HEK293 (cell line): Measurements from ENCODE around the gene CTSD.

ENCODE experiments used
- CTCF ChIA-PET: fragments of 350-600 bp; formaldehyde crosslinking; extraction: SDS; loops from one replicate; lab custom pipeline; 2021; ENCODE audit warnings: antibody characterized with exemption; lab: Yijun Ruan, JAX
- POLR2A ChIA-PET: fragments of 300-600 bp; formaldehyde crosslinking; extraction: SDS; loops from one replicate; lab custom pipeline; 2020; ENCODE audit warnings: antibody characterized with exemption, inconsistent platforms; lab: Yijun Ruan, JAX
- H3K27ac ChIP-seq: fragments of 200-500 bp; sonication (Bioruptor generic); 2 replicates; pipeline ENCODE4 v1.5.1; 2014; ENCODE audit warnings: low read depth, low read length, control low read depth, inconsistent platforms; ENCODE audit errors: extremely low read depth
- H3K36me3 ChIP-seq, 2 experiments: fragments of 200-500 bp in 1 of 2; sonication (Bioruptor generic) in 1 of 2; 1 replicate in 1 of 2; 2 replicates in 1 of 2; pipeline ENCODE4 v1.5.1; 2014 to 2017; ENCODE audit warnings: inconsistent platforms in 2 of 2, low read length in 2 of 2; ENCODE audit not compliant: control insufficient read depth in 2 of 2, insufficient read depth in 1 of 2
- H3K4me1 ChIP-seq: fragments of 200-500 bp; sonication (Bioruptor generic); 2 replicates; pipeline ENCODE4 v1.5.1; 2014; ENCODE audit warnings: mild to moderate bottlenecking, low read length, inconsistent platforms; ENCODE audit not compliant: control insufficient read depth, insufficient read depth
- H3K4me3 ChIP-seq: 2 replicates; pipeline ENCODE4 v1.5.1; 2011; ENCODE audit warnings: low read depth, mild to moderate bottlenecking, control low read depth, low read length, moderate library complexity
- H3K9me3 ChIP-seq: fragments of 200-500 bp; sonication (Bioruptor generic); 2 replicates; pipeline ENCODE4 v1.5.1; 2014; ENCODE audit warnings: low read depth, low read length, inconsistent platforms; ENCODE audit not compliant: control insufficient read depth, insufficient read depth
- GLI4 ChIP-seq: fragments of 450-650 bp; formaldehyde crosslinking; IDR thresholded peaks from 2 replicates; pipeline ENCODE4 v1.5.1; 2016; ENCODE audit warnings: missing biosample characterization, missing genetic modification characterization
- GLIS1 ChIP-seq: fragments of 450-650 bp; formaldehyde crosslinking; IDR thresholded peaks from 2 replicates; pipeline ENCODE4 v1.5.1; 2016; ENCODE audit warnings: missing biosample characterization, missing genetic modification characterization
- HIC1 ChIP-seq: fragments of 450-650 bp; formaldehyde crosslinking; IDR thresholded peaks from 2 replicates; pipeline ENCODE4 v1.5.1; 2016; ENCODE audit warnings: missing biosample characterization, missing genetic modification characterization
- PRDM2 ChIP-seq: fragments of 450-650 bp; formaldehyde crosslinking; IDR thresholded peaks from 2 replicates; pipeline ENCODE4 v1.5.1; 2016; ENCODE audit warnings: missing biosample characterization, missing genetic modification characterization, borderline replicate concordance
- ZFP69B ChIP-seq: fragments of 450-650 bp; formaldehyde crosslinking; IDR thresholded peaks from 2 replicates; pipeline ENCODE4 v1.5.1; 2016; ENCODE audit warnings: missing biosample characterization, missing genetic modification characterization
- ZNF114 ChIP-seq: fragments of 450-650 bp; formaldehyde crosslinking; IDR thresholded peaks from 2 replicates; pipeline ENCODE4 v1.5.0; 2017; ENCODE audit warnings: missing biosample characterization, missing genetic modification characterization
- ZNF169 ChIP-seq: fragments of 450-650 bp; formaldehyde crosslinking; IDR thresholded peaks from 2 replicates; pipeline ENCODE4 v1.5.1; 2016; ENCODE audit warnings: missing biosample characterization, missing genetic modification characterization
- ZNF174 ChIP-seq: fragments of 450-650 bp; formaldehyde crosslinking; IDR thresholded peaks from 2 replicates; pipeline ENCODE4 v1.5.0; 2017; ENCODE audit warnings: missing biosample characterization, mild to moderate bottlenecking, missing genetic modification characterization
- ZNF211 ChIP-seq: fragments of 450-650 bp; formaldehyde crosslinking; IDR thresholded peaks from 2 replicates; pipeline ENCODE4 v1.5.1; 2016; ENCODE audit warnings: low read depth, missing biosample characterization, missing genetic modification characterization
- ZNF292 ChIP-seq: fragments of 450-650 bp; formaldehyde crosslinking; IDR thresholded peaks from 2 replicates; pipeline ENCODE4 v1.5.1; 2016; ENCODE audit warnings: low read depth, missing biosample characterization, missing genetic modification characterization, borderline replicate concordance
- ZNF350 ChIP-seq: fragments of 450-650 bp; formaldehyde crosslinking; IDR thresholded peaks from 2 replicates; pipeline ENCODE4 v1.5.0; 2017; ENCODE audit warnings: missing biosample characterization, mild to moderate bottlenecking, missing genetic modification characterization
- ZNF560 ChIP-seq: fragments of 450-650 bp; formaldehyde crosslinking; IDR thresholded peaks from 2 replicates; pipeline ENCODE4 v1.5.1; 2017; ENCODE audit warnings: missing biosample characterization, missing genetic modification characterization, borderline replicate concordance
- ZNF785 ChIP-seq: fragments of 450-650 bp; formaldehyde crosslinking; IDR thresholded peaks from 2 replicates; pipeline ENCODE4 v1.5.1; 2016; ENCODE audit warnings: missing biosample characterization, missing genetic modification characterization
- TF ChIP-seq, protein P1 (sequence below): fragments of 450-650 bp; formaldehyde crosslinking; IDR thresholded peaks from 2 replicates; pipeline ENCODE4 v1.5.1; 2016; ENCODE audit warnings: missing biosample characterization, missing genetic modification characterization

Gene CTSD

GRCh38 chr11:1810761-1811160, 47.0 kb upstream of the CTSD start (continued):
- TF ChIP-seq GLI4 (no peak), ZFP69B (tag by site-specific recombination) (no peak), PRDM2 (tag by site-specific recombination) (no peak), ZNF350 (tag by site-specific recombination) (no peak), GLIS1 (tag by site-specific recombination) (no peak), ZNF174 (tag by site-specific recombination) (no peak), ZNF169 (tag by site-specific recombination) (no peak)
- TF ChIP-seq, protein P1, sequence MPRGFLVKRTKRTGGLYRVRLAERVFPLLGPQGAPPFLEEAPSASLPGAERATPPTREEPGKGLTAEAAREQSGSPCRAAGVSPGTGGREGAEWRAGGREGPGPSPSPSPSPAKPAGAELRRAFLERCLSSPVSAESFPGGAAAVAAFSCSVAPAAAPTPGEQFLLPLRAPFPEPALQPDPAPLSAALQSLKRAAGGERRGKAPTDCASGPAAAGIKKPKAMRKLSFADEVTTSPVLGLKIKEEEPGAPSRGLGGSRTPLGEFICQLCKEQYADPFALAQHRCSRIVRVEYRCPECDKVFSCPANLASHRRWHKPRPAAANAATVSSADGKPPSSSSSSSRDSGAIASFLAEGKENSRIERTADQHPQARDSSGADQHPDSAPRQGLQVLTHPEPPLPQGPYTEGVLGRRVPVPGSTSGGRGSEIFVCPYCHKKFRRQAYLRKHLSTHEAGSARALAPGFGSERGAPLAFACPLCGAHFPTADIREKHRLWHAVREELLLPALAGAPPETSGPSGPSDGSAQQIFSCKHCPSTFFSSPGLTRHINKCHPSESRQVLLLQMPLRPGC (tag by site-specific recombination) = no peak

DNA sequence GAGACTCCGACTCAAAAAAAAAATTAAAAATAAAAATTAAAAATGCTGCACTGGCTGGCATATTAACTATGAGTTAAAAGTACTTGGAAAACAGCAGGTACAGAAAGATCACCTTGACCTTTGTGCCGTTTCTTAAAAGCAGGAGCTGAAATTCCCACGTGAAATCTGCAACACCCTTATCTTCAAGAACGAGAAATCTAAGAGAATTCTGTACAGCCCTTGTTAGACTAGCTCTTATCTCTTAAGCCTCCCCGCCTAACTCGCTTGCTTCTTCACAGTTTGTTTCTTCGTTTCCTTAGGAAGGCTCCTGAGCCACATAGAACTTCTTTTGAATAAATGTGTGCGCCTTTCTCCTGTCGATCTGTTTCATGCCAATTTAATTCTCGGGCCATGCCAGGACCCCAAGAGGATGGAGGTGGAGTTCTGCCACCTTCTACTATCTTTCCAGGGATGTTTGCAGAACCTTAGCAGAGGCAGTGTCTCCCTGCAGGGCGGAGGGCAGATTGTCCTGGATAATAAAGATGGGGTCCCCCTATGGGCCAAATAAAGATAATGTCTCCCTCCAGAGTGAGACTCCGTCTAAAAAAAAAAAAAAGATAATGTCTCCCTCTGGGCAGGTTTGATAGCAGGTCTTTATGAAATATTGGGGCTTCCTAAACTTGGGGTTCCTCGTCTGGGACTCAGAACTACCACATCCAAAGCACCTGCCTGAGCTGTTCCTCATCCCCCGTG, 43.7 kb upstream of the CTSD start:
- POLR2A ChIA-PET = no interaction called here

More for the DNA sequence above, 43.7 kb upstream of the CTSD start:
- Histone ChIP-seq H3K4me1 (no peaks in the 10 kb centered on the region), H3K4me3 (no peak overlapping the region), H3K9me3 (no peaks in the 10 kb centered on the region), H3K27ac (no peak overlapping the region), H3K36me3 (no peaks in the 10 kb centered on the region)
- CTCF ChIA-PET = interaction anchor here (0.5 to 1.3 kb wide), 5 partner anchors 19 to 114 kb away, joined by 3 to 4 read pairs (median 4); no protein-coding TSS in a partner anchor
- no peak for TF ChIP-seq ZNF292
- TF ChIP-seq ZNF169 (tag by site-specific recombination) = no peak
- TF ChIP-seq ZNF211 = no peak
- no peak for TF ChIP-seq ZNF785 (tag by site-specific recombination)
- no peak for TF ChIP-seq ZNF560 (tag by site-specific recombination)
- TF ChIP-seq HIC1 (tag by site-specific recombination) = no peak
- no peak for TF ChIP-seq ZNF114 (tag by site-specific recombination)
